ENCODE data around the gene ATP2C2.

ATP2C2 gene

DNA sequence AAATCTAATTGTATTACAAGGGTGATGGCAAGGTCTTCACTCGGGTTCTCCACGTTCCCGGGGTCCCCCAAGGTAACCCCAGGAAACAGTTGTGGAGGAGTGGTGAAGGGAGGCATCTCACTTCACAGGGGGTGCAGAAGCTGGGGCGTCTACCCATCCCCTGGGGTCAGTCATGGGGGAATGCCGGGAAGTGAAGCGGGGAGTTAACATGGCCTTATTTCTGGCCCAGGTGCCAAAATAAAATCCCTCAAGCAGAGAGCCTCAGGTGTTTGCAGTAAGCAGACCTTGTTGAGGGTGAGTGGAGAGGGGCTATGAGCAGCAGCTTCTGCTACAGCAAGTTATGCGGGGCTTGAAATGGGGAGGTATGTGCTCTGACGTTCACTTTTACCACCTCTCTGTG is 9.0 kb upstream of the ATP2C2 start:
- Histone ChIP-seq H2AFZ (ENCODE audit: low read depth) (no peak overlapping the region), H3K4me2 (no peak overlapping the region), H3K36me3 (ENCODE audit: insufficient read depth) (no peaks in the 10 kb centered on the region), H3K4me1 (ENCODE audit: low read depth, poor library complexity, severe bottlenecking) (no peaks in the 10 kb centered on the region), H3K9ac (no peak overlapping the region), H3K4me3 (IDR thresholded peaks at IDR 0.05; ENCODE audit: insufficient read depth, low read depth, low read length) (no peak overlapping the region), H3K79me2 (ENCODE audit: insufficient read depth, low read depth) (no peaks in the 10 kb centered on the region), H4K20me1 (ENCODE audit: insufficient read depth) (no peaks in the 10 kb centered on the region), H3K27ac (no peak overlapping the region), H3K27me3 (ENCODE audit: insufficient read depth, low read depth) (peaks cover 38% of the 10 kb centered on the region; the same call in 1 of the 2 replicates)
- TF ChIP-seq CTCF (conservative IDR thresholded peaks at IDR 0.05; ENCODE audit: low read depth, low read length), result no peak

- no peak overlapping the region for H3K27ac ChIP-seq
- H2AFZ ChIP-seq (ENCODE audit: low read depth), result no peak overlapping the region
- H3K9ac ChIP-seq, result no peak overlapping the region
- no peak overlapping the region for H3K4me2 ChIP-seq
- H3K79me2 ChIP-seq (ENCODE audit: insufficient read depth, low read depth), result no peaks in the 10 kb centered on the region
- no peak for TF ChIP-seq CTCF (conservative IDR thresholded peaks at IDR 0.05; ENCODE audit: low read depth, low read length)
- H3K27me3 ChIP-seq (ENCODE audit: insufficient read depth, low read depth), result peaks cover 38% of the 10 kb centered on the region; the same call in 1 of the 2 replicates
- H4K20me1 ChIP-seq (ENCODE audit: insufficient read depth), result no peaks in the 10 kb centered on the region
- H3K4me3 ChIP-seq (IDR thresholded peaks at IDR 0.05; ENCODE audit: insufficient read depth, low read depth, low read length), result no peak overlapping the region
- H3K4me1 ChIP-seq (ENCODE audit: low read depth, poor library complexity, severe bottlenecking), result no peaks in the 10 kb centered on the region
- no peaks in the 10 kb centered on the region for H3K36me3 ChIP-seq (ENCODE audit: insufficient read depth)
Observed at GRCh38 chr16:84360170-84360569, 8.2 kb upstream of the ATP2C2 start.

- no peak overlapping the region for H3K4me3 ChIP-seq (IDR thresholded peaks at IDR 0.05; ENCODE audit: insufficient read depth, low read depth, low read length)
- H3K27ac ChIP-seq, result no peak overlapping the region
- H3K79me2 ChIP-seq (ENCODE audit: insufficient read depth, low read depth), result no peaks in the 10 kb centered on the region
- H2AFZ ChIP-seq (ENCODE audit: low read depth), result no peak overlapping the region
- no peaks in the 10 kb centered on the region for H3K4me1 ChIP-seq (ENCODE audit: low read depth, poor library complexity, severe bottlenecking)
- H4K20me1 ChIP-seq (ENCODE audit: insufficient read depth), result no peaks in the 10 kb centered on the region
- no peak overlapping the region for H3K4me2 ChIP-seq
- peaks cover 41% of the 10 kb centered on the region for H3K27me3 ChIP-seq (ENCODE audit: insufficient read depth, low read depth)
- TF ChIP-seq CTCF (conservative IDR thresholded peaks at IDR 0.05; ENCODE audit: low read depth, low read length), result no peak
- no peaks in the 10 kb centered on the region for H3K36me3 ChIP-seq (ENCODE audit: insufficient read depth)
- no peak overlapping the region for H3K9ac ChIP-seq
Observed at GRCh38 chr16:84360748-84361147, 7.6 kb upstream of the ATP2C2 start.

DNA sequence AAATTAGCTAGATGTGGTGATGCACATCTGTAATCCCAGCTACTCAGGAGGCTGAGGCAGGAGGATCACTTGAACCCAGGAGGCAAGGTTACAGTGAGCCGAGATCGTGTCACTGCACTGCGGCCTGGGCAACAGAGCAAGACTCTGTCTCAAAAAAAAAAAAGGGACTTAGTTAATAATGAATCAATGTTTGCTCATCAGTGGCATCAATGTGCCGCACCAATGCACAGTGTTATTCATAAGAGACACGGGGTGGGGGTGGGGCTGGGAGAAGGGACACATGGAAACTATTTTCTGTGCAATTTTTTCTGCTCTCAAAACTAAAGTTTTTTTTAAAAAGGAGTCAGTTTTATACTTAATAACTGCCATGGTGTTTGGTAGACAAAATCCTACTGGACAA is 6.8 kb upstream of the ATP2C2 start:
- no peaks in the 10 kb centered on the region for H3K4me1 ChIP-seq (ENCODE audit: low read depth, poor library complexity, severe bottlenecking)
- no peak overlapping the region for H3K27ac ChIP-seq
- no peak overlapping the region for H3K4me3 ChIP-seq (IDR thresholded peaks at IDR 0.05; ENCODE audit: insufficient read depth, low read depth, low read length)
- no peaks in the 10 kb centered on the region for H4K20me1 ChIP-seq (ENCODE audit: insufficient read depth)
- no peaks in the 10 kb centered on the region for H3K36me3 ChIP-seq (ENCODE audit: insufficient read depth)
- no peak overlapping the region for H3K9ac ChIP-seq
- H3K4me2 ChIP-seq, result no peak overlapping the region
- H2AFZ ChIP-seq (ENCODE audit: low read depth), result no peak overlapping the region
- TF ChIP-seq CTCF (conservative IDR thresholded peaks at IDR 0.05; ENCODE audit: low read depth, low read length), result no peak
- no peaks in the 10 kb centered on the region for H3K79me2 ChIP-seq (ENCODE audit: insufficient read depth, low read depth)
- H3K27me3 ChIP-seq (ENCODE audit: insufficient read depth, low read depth), result peaks cover 41% of the 10 kb centered on the region

All from KMS-11 (cell line).